Inflammatory macrophage treated with lipopolysaccharide for 4 hours (primary cell): ENCODE measurements around the gene MOCS1.

Experiments used
- DNase-seq: peaks from one replicate; pipeline ENCODE4 v3.0.0-alpha.2; 2020

Gene MOCS1

GRCh38 chr6:39901116-39901655, 33.1 kb downstream of the MOCS1 start:
- no peak for DNase-seq

GRCh38 chr6:39899554-39900295, 34.5 kb downstream of the MOCS1 start:
- DNase-seq = no peak

- DNase-seq = no peak
These were observed 35.6 kb downstream of the MOCS1 start for GRCh38 chr6:39898625-39899024.

- no peak for DNase-seq
These were observed 36.6 kb downstream of the MOCS1 start for GRCh38 chr6:39897698-39898097.

GRCh38 chr6:39896701-39897100, 37.6 kb downstream of the MOCS1 start:
- DNase-seq = no peak

GRCh38 chr6:39893286-39893685, 41.0 kb downstream of the MOCS1 start:
- DNase-seq = no peak

- DNase-seq = peak; percentile 24
These were observed 41.7 kb downstream of the MOCS1 start for GRCh38 chr6:39892490-39893129.

GRCh38 chr6:39891976-39892375, 42.3 kb downstream of the MOCS1 start:
- no peak for DNase-seq

- DNase-seq = no peak
These were observed 42.9 kb downstream of the MOCS1 start for GRCh38 chr6:39891353-39891752.

- DNase-seq = no peak
These were observed 45.0 kb downstream of the MOCS1 start for GRCh38 chr6:39889229-39889628.

GRCh38 chr6:39887692-39888450, 46.4 kb downstream of the MOCS1 start:
- DNase-seq = no peak

- DNase-seq = no peak
These were observed 47.4 kb downstream of the MOCS1 start for GRCh38 chr6:39886871-39887270.

- DNase-seq = no peak
These were observed 48.6 kb downstream of the MOCS1 start for GRCh38 chr6:39885691-39886090.

- no peak for DNase-seq
These were observed 49.6 kb downstream of the MOCS1 start for GRCh38 chr6:39884696-39885095.

GRCh38 chr6:39882531-39882899, 51.7 kb downstream of the MOCS1 start:
- DNase-seq = no peak

GRCh38 chr6:39881851-39882530, 52.3 kb downstream of the MOCS1 start:
- no peak for DNase-seq

- DNase-seq = no peak
These were observed 53.7 kb downstream of the MOCS1 start for GRCh38 chr6:39880594-39880993.

GRCh38 chr6:39879535-39879934, 54.7 kb downstream of the MOCS1 start:
- DNase-seq = no peak

- no peak for DNase-seq
These were observed 57.4 kb downstream of the MOCS1 start for GRCh38 chr6:39876826-39877225.

- DNase-seq = no peak
These were observed 58.2 kb downstream of the MOCS1 start for GRCh38 chr6:39876111-39876510.

GRCh38 chr6:39873439-39873838, 60.8 kb downstream of the MOCS1 start:
- DNase-seq = no peak

- no peak for DNase-seq
These were observed 63.3 kb downstream of the MOCS1 start for GRCh38 chr6:39870950-39871349.

- no peak for DNase-seq
These were observed 66.7 kb downstream of the MOCS1 start for GRCh38 chr6:39867592-39867991.
